ENCODE measurements around the gene SLC12A5. TPM values are rescaled to one million over a fixed set of nuclear protein-coding genes. Genes with fewer than 3 reads are reported as not detected.

SLC12A5 gene
- total and polyA plus RNA-seq, 2 of the 4 experiments (the other 2 are of a cell fraction), result 2.2 TPM; not detected in 1

GRCh38 chr20:46043556-46043955 lies 14.5 kb downstream of the SLC12A5 start:
- H2AK9ac ChIP-seq (replicated peaks; ENCODE audit: low read depth, low read length, poor library complexity), result no peak overlapping the region
- no peaks in the 10 kb centered on the region for H3K9me3 ChIP-seq (ENCODE audit: control insufficient read depth, insufficient read depth, low read length)
- no peak overlapping the region for H2AK5ac ChIP-seq (ENCODE audit: low read depth, low read length)
- ChIA-PET CTCF (no interaction called here), POLR2A (ENCODE audit: unreplicated experiment) (no interaction called here)
- H3K4me2 ChIP-seq (ENCODE audit: low read depth, low read length), result no peak overlapping the region
- H2BK15ac ChIP-seq (ENCODE audit: low read depth, low read length), result no peak overlapping the region
- in situ Hi-C loops (cut with MboI; ENCODE audit: low sequenced_read_pairs) (no loop called here), dilution Hi-C loops (cut with HindIII; ENCODE audit: low sequenced_read_pairs, unreplicated experiment) (no loop called here), intact Hi-C loops (cut with micrococcal nuclease) (no loop called here)
- no peak overlapping the region for H4K8ac ChIP-seq (ENCODE audit: low read depth in 2 of 2, low read length in 2 of 2)
- no peaks in the 10 kb centered on the region for H3K36me3 ChIP-seq (ENCODE audit: control insufficient read depth, insufficient read depth, low read length)
- H3K4me3 ChIP-seq (ENCODE audit: insufficient read depth, low read depth, low read length), result no peak overlapping the region
- H3K9ac ChIP-seq (ENCODE audit: low read depth, low read length), result no peak overlapping the region
- no peak overlapping the region for H2BK5ac ChIP-seq (ENCODE audit: low read depth, low read length, poor library complexity, severe bottlenecking)
- no peak overlapping the region for H2AFZ ChIP-seq (replicated peaks; ENCODE audit: low read length, poor library complexity)
- DNase-seq, result no peak
- H4K5ac ChIP-seq (ENCODE audit: low read depth, low read length), result no peak overlapping the region
- no peak overlapping the region for H3K27ac ChIP-seq (ENCODE audit: insufficient read depth, low read length)
- H3K4me1 ChIP-seq (ENCODE audit: control insufficient read depth, insufficient read depth, low read length), result no peaks in the 10 kb centered on the region
- no peak overlapping the region for H3K56ac ChIP-seq (ENCODE audit: extremely low read depth, insufficient read depth, low read length)
- no TSS peak for BruUV-seq (replicated peaks)
- H3K27me3 ChIP-seq (ENCODE audit: control insufficient read depth, insufficient read depth, low read length), result peaks cover 13% of the 10 kb centered on the region
- WGBS, 2 experiments (ENCODE audit: extremely low coverage in 2 of 2, insufficient read length in 1 of 2), result no CpG with 5 or more reads among the region's 7 CpGs
- H4K20me1 ChIP-seq (ENCODE audit: insufficient read depth, low read length), result 0 out of 2 replicates have a peak, but pooled peaks cover 3% of the 10 kb centered on the region
- no peak overlapping the region for H3K18ac ChIP-seq (ENCODE audit: low read depth, low read length)
- H2BK20ac ChIP-seq (ENCODE audit: low read depth, low read length), result no peak overlapping the region
- H2BK120ac ChIP-seq (ENCODE audit: low read depth, low read length), result no peak overlapping the region
- TF ChIP-seq RCOR1 (IDR thresholded peaks at IDR 0.05; ENCODE audit: insufficient replicate concordance, low read length) (no peak), NFE2L2 (IDR thresholded peaks at IDR 0.05; ENCODE audit: low read depth, low read length) (no peak), SMC3 (IDR thresholded peaks at IDR 0.05; ENCODE audit: low read depth, low read length) (no peak), ELK1 (IDR thresholded peaks at IDR 0.05; ENCODE audit: borderline replicate concordance, low read depth, low read length) (no peak), MAZ (IDR thresholded peaks at IDR 0.05; ENCODE audit: borderline replicate concordance, low read depth, low read length) (no peak), RFX5 (IDR thresholded peaks at IDR 0.05; ENCODE audit: low read depth, low read length) (no peak), MAFK (IDR thresholded peaks at IDR 0.05; ENCODE audit: low read depth, low read length) (no peak), MXI1 (IDR thresholded peaks at IDR 0.05; ENCODE audit: borderline replicate concordance, low read depth, low read length) (no peak), FOS (IDR thresholded peaks at IDR 0.05; ENCODE audit: low read depth, low read length) (no peak), POLR2A (IDR thresholded peaks at IDR 0.05; ENCODE audit: low read depth, low read length) (no peak)
- TF ChIP-seq, protein P1, sequence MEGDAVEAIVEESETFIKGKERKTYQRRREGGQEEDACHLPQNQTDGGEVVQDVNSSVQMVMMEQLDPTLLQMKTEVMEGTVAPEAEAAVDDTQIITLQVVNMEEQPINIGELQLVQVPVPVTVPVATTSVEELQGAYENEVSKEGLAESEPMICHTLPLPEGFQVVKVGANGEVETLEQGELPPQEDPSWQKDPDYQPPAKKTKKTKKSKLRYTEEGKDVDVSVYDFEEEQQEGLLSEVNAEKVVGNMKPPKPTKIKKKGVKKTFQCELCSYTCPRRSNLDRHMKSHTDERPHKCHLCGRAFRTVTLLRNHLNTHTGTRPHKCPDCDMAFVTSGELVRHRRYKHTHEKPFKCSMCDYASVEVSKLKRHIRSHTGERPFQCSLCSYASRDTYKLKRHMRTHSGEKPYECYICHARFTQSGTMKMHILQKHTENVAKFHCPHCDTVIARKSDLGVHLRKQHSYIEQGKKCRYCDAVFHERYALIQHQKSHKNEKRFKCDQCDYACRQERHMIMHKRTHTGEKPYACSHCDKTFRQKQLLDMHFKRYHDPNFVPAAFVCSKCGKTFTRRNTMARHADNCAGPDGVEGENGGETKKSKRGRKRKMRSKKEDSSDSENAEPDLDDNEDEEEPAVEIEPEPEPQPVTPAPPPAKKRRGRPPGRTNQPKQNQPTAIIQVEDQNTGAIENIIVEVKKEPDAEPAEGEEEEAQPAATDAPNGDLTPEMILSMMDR (conservative IDR thresholded peaks at IDR 0.05; ENCODE audit: low read depth, low read length), result no peak
- no peak overlapping the region for H3K4ac ChIP-seq (ENCODE audit: low read depth, low read length)
- no peak overlapping the region for H3K14ac ChIP-seq (replicated peaks; ENCODE audit: low read depth, low read length)
- H3K23ac ChIP-seq (ENCODE audit: low read depth, low read length), result no peak overlapping the region
- no peak overlapping the region for H4K91ac ChIP-seq (ENCODE audit: insufficient read depth, low read depth, low read length)
- no peak for ATAC-seq (ENCODE audit: low read depth)
- no peaks in the 10 kb centered on the region for H3K9me1 ChIP-seq (ENCODE audit: insufficient read depth, low read length)
- no peaks in the 10 kb centered on the region for H3K79me1 ChIP-seq (ENCODE audit: low read depth in 1 of 2, low read length in 2 of 2)
